ENCODE results near the gene PRSS16.

Gene PRSS16

GRCh38 chr6:27279513-27280063 lies 32.1 kb downstream of the PRSS16 start:
- Histone ChIP-seq H3K27ac (no peak overlapping the region), H3K9me3 (replicated peaks in 1 of 11) (peaks cover 37 to 65% (median 56%) of the 10 kb centered on the region in 11 experiments), H4K20me1 (no peaks in the 10 kb centered on the region), H3K4me2 (no peak overlapping the region), H3K36me3 (no peaks in the 10 kb centered on the region), H3K4me1 (no peaks in the 10 kb centered on the region), H3K27me3 (peaks cover 23 to 40% (median 30%) of the 10 kb centered on the region in 11 experiments), H3K9ac (no peak overlapping the region), H3K4me3 (no peak overlapping the region)
- no peak for TF ChIP-seq Cebpa-rat (IDR thresholded peaks at IDR 0.05)

DNA sequence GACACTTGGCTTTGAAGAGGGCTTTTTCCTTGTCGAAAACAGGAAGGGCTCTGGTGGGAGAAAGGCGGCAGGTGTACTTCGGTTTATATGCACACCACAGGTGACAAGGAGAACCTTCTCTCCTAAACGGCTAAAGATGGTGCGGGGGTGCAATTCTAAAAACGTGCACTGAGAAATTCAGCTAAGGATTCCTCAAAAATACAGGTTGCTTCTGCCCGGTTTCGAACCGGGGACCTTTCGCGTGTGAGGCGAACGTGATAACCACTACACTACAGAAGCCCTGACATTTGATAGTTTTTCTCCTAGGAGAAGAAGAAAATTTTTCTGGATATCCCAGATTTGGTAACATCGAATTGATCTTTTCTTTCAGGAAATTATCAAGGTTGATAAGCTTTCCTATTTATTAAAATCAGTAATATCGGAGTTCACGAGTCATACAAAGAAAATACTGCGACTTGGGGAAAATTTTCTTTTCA lies 32.6 kb downstream of the PRSS16 start:
- H3K4me3 ChIP-seq, result no peak overlapping the region
- H3K9me3 ChIP-seq (replicated peaks in 1 of 11), result peaks cover 38 to 65% (median 56%) of the 10 kb centered on the region in 11 experiments
- H3K4me1 ChIP-seq, result no peaks in the 10 kb centered on the region
- no peak overlapping the region for H3K9ac ChIP-seq
- no peaks in the 10 kb centered on the region for H3K36me3 ChIP-seq
- H3K27ac ChIP-seq, result no peak overlapping the region
- TF ChIP-seq Cebpa-rat (IDR thresholded peaks at IDR 0.05), result no peak
- no peak overlapping the region; a peak in 1 of 22 replicates for H3K4me2 ChIP-seq
- H3K27me3 ChIP-seq, result peaks cover 23 to 41% (median 30%) of the 10 kb centered on the region in 11 experiments
- H4K20me1 ChIP-seq, result no peaks in the 10 kb centered on the region

- Histone ChIP-seq H3K4me3 (no peak overlapping the region), H4K20me1 (no peaks in the 10 kb centered on the region), H3K9me3 (replicated peaks in 1 of 11) (peaks cover 38 to 65% (median 56%) of the 10 kb centered on the region in 11 experiments), H3K4me2 (no peak overlapping the region), H3K36me3 (no peaks in the 10 kb centered on the region), H3K4me1 (no peaks in the 10 kb centered on the region), H3K9ac (no peak overlapping the region), H3K27me3 (peaks cover 23 to 41% (median 30%) of the 10 kb centered on the region in 11 experiments), H3K27ac (no peak overlapping the region)
- no peak for TF ChIP-seq Cebpa-rat (IDR thresholded peaks at IDR 0.05)
Observed at GRCh38 chr6:27280540-27281000, 33.1 kb downstream of the PRSS16 start.

DNA sequence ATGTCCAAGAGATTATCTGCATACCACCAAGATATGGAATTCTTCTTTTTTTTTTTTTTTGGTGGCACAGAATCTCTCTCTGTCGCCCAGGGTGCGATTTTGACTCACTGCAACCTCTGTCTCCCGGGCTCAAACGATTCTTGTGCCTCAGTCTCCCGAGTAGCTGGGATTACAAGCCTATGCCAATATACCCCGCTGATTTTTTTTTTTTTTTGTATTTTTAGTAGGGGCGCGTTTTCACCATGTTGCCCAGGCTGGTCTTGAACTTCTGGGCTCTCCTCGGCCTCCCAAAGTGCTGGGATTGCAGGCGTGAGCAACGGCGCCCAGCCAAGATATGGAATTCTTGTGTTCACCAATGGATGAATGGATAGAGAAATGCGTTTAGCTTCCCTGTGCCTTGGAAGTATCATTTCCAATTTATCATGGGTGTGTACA lies 33.6 kb downstream of the PRSS16 start:
- H3K4me3 ChIP-seq, result no peak overlapping the region
- no peak for TF ChIP-seq Cebpa-rat (IDR thresholded peaks at IDR 0.05)

DNA sequence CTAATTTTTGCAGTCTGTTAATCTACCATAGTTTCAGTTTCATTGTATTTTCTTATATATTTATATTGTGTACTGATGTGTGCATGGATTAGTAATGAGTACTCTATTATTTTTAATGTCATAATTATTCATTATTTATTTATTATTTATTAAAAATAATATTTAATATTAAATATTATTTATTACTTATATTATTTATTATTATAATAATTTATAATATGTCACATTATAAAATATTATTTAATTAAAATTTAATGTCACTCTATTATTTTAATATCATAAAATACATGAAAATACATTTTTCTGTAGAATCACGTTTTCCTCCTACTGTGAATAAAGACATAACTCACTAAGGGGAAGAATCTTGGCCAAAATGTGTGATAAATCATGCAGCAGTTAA lies 34.1 kb downstream of the PRSS16 start:
- peaks cover 43 to 73% (median 56%) of the 10 kb centered on the region in 11 experiments for H3K9me3 ChIP-seq (replicated peaks in 1 of 11)
- TF ChIP-seq Cebpa-rat (IDR thresholded peaks at IDR 0.05), result no peak
- no peak overlapping the region for H3K27ac ChIP-seq
- peaks cover 23 to 43% (median 35%) of the 10 kb centered on the region in 11 experiments for H3K27me3 ChIP-seq
- no peaks in the 10 kb centered on the region for H3K4me1 ChIP-seq
- no peak overlapping the region for H3K4me2 ChIP-seq
- H3K4me3 ChIP-seq, result no peak overlapping the region
- no peak overlapping the region for H3K9ac ChIP-seq
- no peaks in the 10 kb centered on the region for H3K36me3 ChIP-seq
- H4K20me1 ChIP-seq, result no peaks in the 10 kb centered on the region

More for the DNA sequence above, 33.6 kb downstream of the PRSS16 start:
- peaks cover 23 to 41% (median 31%) of the 10 kb centered on the region in 11 experiments for H3K27me3 ChIP-seq
- no peak overlapping the region for H3K4me2 ChIP-seq
- H3K9ac ChIP-seq, result no peak overlapping the region
- H4K20me1 ChIP-seq, result no peaks in the 10 kb centered on the region
- H3K9me3 ChIP-seq (replicated peaks in 1 of 11), result peaks cover 39 to 68% (median 56%) of the 10 kb centered on the region in 11 experiments
- no peak overlapping the region for H3K27ac ChIP-seq
- H3K4me1 ChIP-seq, result no peaks in the 10 kb centered on the region
- no peaks in the 10 kb centered on the region for H3K36me3 ChIP-seq

GRCh38 chr6:27283279-27283678 lies 35.8 kb downstream of the PRSS16 start:
- Histone ChIP-seq H3K4me3 (no peak overlapping the region), H3K36me3 (no peaks in the 10 kb centered on the region), H3K27me3 (peaks cover 37 to 59% (median 51%) of the 10 kb centered on the region in 11 experiments), H4K20me1 (no peaks in the 10 kb centered on the region), H3K27ac (no peak overlapping the region), H3K9me3 (replicated peaks in 1 of 11) (peaks cover 44 to 72% (median 58%) of the 10 kb centered on the region in 11 experiments), H3K4me2 (no peak overlapping the region), H3K9ac (no peak overlapping the region), H3K4me1 (no peaks in the 10 kb centered on the region)
- TF ChIP-seq Cebpa-rat (IDR thresholded peaks at IDR 0.05), result no peak

DNA sequence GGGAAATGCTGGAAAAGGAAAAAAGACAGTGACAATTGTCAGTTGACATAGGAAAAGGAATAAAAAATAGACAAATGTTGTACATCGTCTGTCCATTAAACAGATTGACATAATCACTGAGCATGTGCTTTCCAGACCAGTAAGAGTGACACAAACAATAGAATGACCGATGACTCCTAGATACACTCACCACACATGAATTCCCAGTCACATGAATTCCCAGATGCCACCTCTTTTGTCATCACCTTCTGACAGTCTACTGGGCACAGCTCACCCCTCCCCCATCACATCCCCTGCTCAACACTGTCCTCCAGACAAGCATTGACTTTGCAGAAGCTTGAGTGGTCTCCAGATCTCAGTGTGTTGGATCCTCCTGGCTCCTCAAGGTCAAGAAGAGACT lies 38.6 kb downstream of the PRSS16 start:
- H3K4me2 ChIP-seq, result no peak overlapping the region
- no peak overlapping the region for H3K27ac ChIP-seq
- no peaks in the 10 kb centered on the region for H3K4me1 ChIP-seq
- H4K20me1 ChIP-seq, result no peaks in the 10 kb centered on the region
- peaks cover 46 to 75% (median 55%) of the 10 kb centered on the region in 11 experiments for H3K9me3 ChIP-seq (replicated peaks in 1 of 11)
- peaks cover 28 to 64% (median 56%) of the 10 kb centered on the region in 11 experiments for H3K27me3 ChIP-seq
- TF ChIP-seq Cebpa-rat (IDR thresholded peaks at IDR 0.05), result no peak
- H3K36me3 ChIP-seq, result no peaks in the 10 kb centered on the region
- H3K4me3 ChIP-seq, result no peak overlapping the region
- H3K9ac ChIP-seq, result no peak overlapping the region

- TF ChIP-seq Cebpa-rat (IDR thresholded peaks at IDR 0.05), result no peak
- no peaks in the 10 kb centered on the region for H3K4me1 ChIP-seq
- no peak overlapping the region for H3K4me2 ChIP-seq
- no peaks in the 10 kb centered on the region for H4K20me1 ChIP-seq
- H3K27ac ChIP-seq, result no peak overlapping the region
- no peak overlapping the region for H3K4me3 ChIP-seq
- peaks cover 26 to 62% (median 53%) of the 10 kb centered on the region in 11 experiments for H3K27me3 ChIP-seq
- no peak overlapping the region for H3K9ac ChIP-seq
- H3K9me3 ChIP-seq (replicated peaks in 1 of 11), result peaks cover 59 to 83% (median 67%) of the 10 kb centered on the region in 11 experiments
- no peaks in the 10 kb centered on the region for H3K36me3 ChIP-seq
Observed at GRCh38 chr6:27287751-27288135, 40.2 kb downstream of the PRSS16 start.

DNA sequence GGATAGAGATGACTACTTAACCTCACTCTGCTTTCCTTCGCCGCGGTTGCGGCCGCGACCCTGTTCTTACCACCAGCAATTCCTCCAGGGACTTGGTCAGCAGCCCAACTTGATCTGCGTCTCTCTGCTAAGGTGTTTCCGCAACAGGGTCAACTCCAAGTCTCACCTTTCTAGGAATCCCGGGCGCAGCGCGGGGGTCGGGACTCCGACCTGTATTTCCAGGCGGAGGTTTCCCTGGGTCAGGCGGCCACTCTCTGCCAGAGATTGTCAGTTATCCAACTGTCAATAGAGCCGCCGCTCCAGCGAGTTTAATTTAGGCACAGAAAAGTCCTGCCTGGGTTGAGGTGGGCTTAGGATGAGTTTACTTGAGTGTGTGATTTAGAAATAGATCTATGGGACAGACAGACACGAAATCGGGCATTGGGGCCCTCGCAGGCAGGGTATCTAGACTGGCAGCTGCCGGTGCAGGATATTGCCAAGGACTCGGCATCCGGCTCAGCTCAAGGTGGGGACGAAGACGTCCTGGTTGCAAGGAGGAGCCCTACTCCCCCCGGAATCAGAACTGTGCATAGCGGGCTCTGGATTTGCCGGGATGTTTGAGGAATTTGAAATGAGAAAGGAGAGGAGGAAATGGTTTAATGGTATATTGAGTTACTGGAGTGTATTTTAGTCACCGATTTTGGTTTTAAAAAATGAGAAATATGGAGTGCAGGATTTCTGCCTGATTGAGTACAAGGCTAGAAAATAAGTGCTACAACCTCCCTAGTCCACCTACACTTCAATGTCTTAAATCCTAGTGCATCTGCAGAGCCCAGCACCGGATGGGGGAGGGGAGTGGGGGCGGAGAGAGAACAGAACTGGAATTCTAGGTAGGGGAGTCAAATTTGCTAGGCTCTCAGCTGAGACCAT lies 40.9 kb downstream of the PRSS16 start:
- no peak overlapping the region for H3K9ac ChIP-seq
- H3K9me3 ChIP-seq (replicated peaks in 1 of 11), result peaks cover 59 to 80% (median 66%) of the 10 kb centered on the region in 11 experiments
- no peak overlapping the region for H3K4me2 ChIP-seq
- H3K4me1 ChIP-seq, result no peaks in the 10 kb centered on the region
- H3K4me3 ChIP-seq, result no peak overlapping the region
- H3K27me3 ChIP-seq, result peaks cover 26 to 56% (median 52%) of the 10 kb centered on the region in 11 experiments
- TF ChIP-seq Cebpa-rat (IDR thresholded peaks at IDR 0.05), result no peak
- H4K20me1 ChIP-seq, result no peaks in the 10 kb centered on the region
- no peak overlapping the region for H3K27ac ChIP-seq
- no peaks in the 10 kb centered on the region for H3K36me3 ChIP-seq

Measured in BLaER1 treated with 17β-estradiol and CSF1 and Interleukin-3, amounts not matched to agents 10 nM and 100 nM (cell line).